ENCODE results near the gene CYP4B1.

GRCh38 chr1:46764402-46764801 is 34.4 kb upstream of the CYP4B1 start:
- TF ChIP-seq CTCF (IDR thresholded peaks at IDR 0.05): no peak
- TF ChIP-seq CREM (CRISPR knock-in tag; IDR thresholded peaks at IDR 0.05): no peak
- TF ChIP-seq ZNF512 (CRISPR knock-in tag; IDR thresholded peaks at IDR 0.05; ENCODE audit: borderline replicate concordance): no peak
- TF ChIP-seq ZBTB43 (CRISPR knock-in tag; IDR thresholded peaks at IDR 0.05): no peak
- no peak for TF ChIP-seq HMGXB4 (CRISPR knock-in tag; IDR thresholded peaks at IDR 0.05)
